T-cell (primary cell): ENCODE data around the gene CD200. TPM values are rescaled to one million over a fixed set of nuclear protein-coding genes. Genes with fewer than 3 reads are reported as not detected.
"Not testable (repeated sequence)": the region's sequence is repeated elsewhere in the genome, so short reads cannot be mapped to it uniquely, and the experiment has no call there.

Experiments used
- ATAC-seq, 4 experiments: fragments of 200-7000 bp in 3 of 4; fragments of 150-1000 bp in 1 of 4; cut with Tn5 transposase; replicated peaks in 1 of 4; 1 replicate in 3 of 4; 2 replicates in 1 of 4; pipeline ENCODE4 v1.10.0; 2021; ENCODE audit warnings: moderate library complexity in 3 of 4, mild to moderate bottlenecking in 2 of 4, moderate number of reproducible peaks in 1 of 4
- CTCF ChIA-PET, 2 donors: fragments of 300-600 bp; sonication (Branson Sonifier 250); formaldehyde crosslinking; loops; one replicate each; lab custom pipeline; 2022; ENCODE audit warnings: antibody characterized with exemption in 2 of 2; lab: Charles Lee
- POLR2A ChIA-PET, 2 donors: fragments of 300-600 bp; sonication (Branson Sonifier 250); formaldehyde crosslinking; loops; one replicate each; lab custom pipeline; 2022; ENCODE audit warnings: antibody characterized with exemption in 2 of 2; lab: Charles Lee
- DNase-seq, 35 experiments: peaks; one replicate each; pipeline versions ENCODE4 v3.0.0 to v3.0.0-alpha.2; 2013 to 2023
- H3K27ac ChIP-seq: one replicate; pipeline ENCODE4 v1.5.1; 2013; ENCODE audit warnings: low read length
- H3K27me3 ChIP-seq, 2 experiments: replicated peaks in 1 of 2; 1 replicate in 1 of 2; 2 replicates in 1 of 2; pipeline versions ENCODE4 v1.6.1 to v1.7.0; 2013; ENCODE audit warnings: low read length in 1 of 2, mixed read lengths in 1 of 2; ENCODE audit not compliant: control insufficient read depth in 2 of 2, insufficient read depth in 2 of 2; ENCODE audit errors: extremely low read depth in 1 of 2
- H3K36me3 ChIP-seq, 2 donors: 1 replicate in 1 of 2; 2 replicates in 1 of 2; pipeline versions ENCODE4 v1.6.1 to v1.7.0; 2013; ENCODE audit warnings: low read length in 1 of 2; ENCODE audit not compliant: control insufficient read depth in 2 of 2, insufficient read depth in 1 of 2; ENCODE audit errors: extremely low read depth in 1 of 2
- H3K4me1 ChIP-seq, 2 experiments: 1 replicate in 1 of 2; 2 replicates in 1 of 2; pipeline versions ENCODE4 v1.6.1 to v1.7.0; 2013; ENCODE audit warnings: low read length in 2 of 2, mixed read lengths in 1 of 2; ENCODE audit not compliant: insufficient read depth in 2 of 2, control insufficient read depth in 1 of 2; ENCODE audit errors: extremely low read depth in 1 of 2
- H3K4me3 ChIP-seq, 2 donors: 1 replicate in 1 of 2; 2 replicates in 1 of 2; pipeline versions ENCODE4 v1.5.1 to v1.7.0; 2013; ENCODE audit warnings: mild to moderate bottlenecking in 2 of 2, low read length in 1 of 2, moderate library complexity in 1 of 2; ENCODE audit not compliant: control insufficient read depth in 1 of 2; ENCODE audit errors: extremely low read depth in 1 of 2
- H3K9me3 ChIP-seq: 2 replicates; pipeline ENCODE4 v1.7.0; 2013
- H3K27ac Mint-ChIP-seq, 2 donors: one replicate each; pipeline ENCODE4 v1.8.0; 2020 to 2021; ENCODE audit warnings: mild to moderate bottlenecking in 2 of 2, mixed read lengths in 2 of 2
- H3K27me3 Mint-ChIP-seq, 2 donors: one replicate each; pipeline ENCODE4 v1.8.0; 2021 to 2022; ENCODE audit warnings: mixed read lengths in 2 of 2
- H3K36me3 Mint-ChIP-seq: one replicate; pipeline ENCODE4 v1.8.0; 2021; ENCODE audit warnings: mixed read lengths
- H3K4me1 Mint-ChIP-seq, 3 donors: one replicate each; pipeline ENCODE4 v1.8.0; 2020 to 2022; ENCODE audit warnings: mixed read lengths in 3 of 3, mild to moderate bottlenecking in 1 of 3
- H3K4me3 Mint-ChIP-seq, 3 donors: one replicate each; pipeline ENCODE4 v1.8.0; 2020 to 2022; ENCODE audit warnings: mild to moderate bottlenecking in 3 of 3, mixed read lengths in 3 of 3, moderate library complexity in 3 of 3
- H3K9me3 Mint-ChIP-seq, 3 donors: one replicate each; pipeline ENCODE4 v1.8.0; 2020 to 2022; ENCODE audit warnings: mixed read lengths in 3 of 3
- WGBS: methylation state at CpG from one replicate; pipeline ENCODE4 v1.1.5; 2013; ENCODE audit warnings: missing lambda C conversion rate; ENCODE audit not compliant: insufficient coverage; 5-methylcytosine and 5-hydroxymethylcytosine counted together
- total RNA-seq, 35 experiments: library from RNA in 6 of 35; stranded (reverse) in 6 of 35; fragments of 120-200 nt in 1 of 35; gene quantifications; one replicate each; pipeline versions ENCODE4 v1.2.1 to v1.2.4 and lab custom pipeline; 2013 to 2026

The CD200 gene
- total RNA-seq, 5 donors from 2014 or later (not counting 1 experiment from before 2014, with no cell fraction given) = 1.3 to 4.6 (median 2.2) TPM

- Mint-ChIP-seq H3K4me1 (peaks cover 9 to 24% (median 14%) of the 10 kb centered on the region in 3 donors), H3K27ac (no peak overlapping the region), H3K36me3 (no peaks in the 10 kb centered on the region), H3K27me3 (no peaks in the 10 kb centered on the region), H3K9me3 (no peaks in the 10 kb centered on the region), H3K4me3 (no peak overlapping the region)
- DNase-seq (no peak), ATAC-seq (no peak)
- ChIA-PET POLR2A (no interaction called here), CTCF (no interaction called here)
- Histone ChIP-seq H3K4me1 (peaks cover 0 to 2% of the 10 kb centered on the region in 2 experiments), H3K9me3 (no peaks in the 10 kb centered on the region), H3K4me3 (no peak overlapping the region), H3K27ac (no peak overlapping the region), H3K36me3 (no peaks in the 10 kb centered on the region), H3K27me3 (peaks cover 0 to 3% of the 10 kb centered on the region in 2 experiments)
- WGBS = 80% methylated on average over 5 of the region's 5 CpGs
Measured at GRCh38 chr3:112376241-112376911, 43.4 kb downstream of the CD200 start.

GRCh38 chr3:112376992-112377391 lies 44.0 kb downstream of the CD200 start:
- Mint-ChIP-seq H3K27me3 (no peaks in the 10 kb centered on the region), H3K4me1 (peaks cover 9 to 24% (median 14%) of the 10 kb centered on the region in 3 donors), H3K4me3 (no peak overlapping the region), H3K27ac (no peak overlapping the region), H3K36me3 (no peaks in the 10 kb centered on the region), H3K9me3 (no peaks in the 10 kb centered on the region)
- WGBS = 80% methylated on average over 1 of the region's 1 CpG
- Histone ChIP-seq H3K4me3 (no peak overlapping the region), H3K36me3 (no peaks in the 10 kb centered on the region), H3K9me3 (no peaks in the 10 kb centered on the region), H3K27me3 (peaks cover 0 to 3% of the 10 kb centered on the region in 2 experiments), H3K27ac (no peak overlapping the region), H3K4me1 (peaks cover 0 to 2% of the 10 kb centered on the region in 2 experiments)
- DNase-seq = no peak
- ChIA-PET CTCF (interaction anchor here in 1 of 2 donors (1.3 kb wide), 1 partner anchor 15 kb away, joined by 3 read pairs; no protein-coding TSS in a partner anchor), POLR2A (interaction anchor here in 1 of 2 donors (0.6 kb wide), 1 partner anchor 16 kb away, joined by 3 read pairs; no protein-coding TSS in a partner anchor)
- no peak for ATAC-seq

- H3K4me1 Mint-ChIP-seq = peaks cover 9 to 27% (median 11%) of the 10 kb centered on the region in 3 donors
- no peak overlapping the region for H3K4me3 ChIP-seq
- no peak overlapping the region for H3K27ac ChIP-seq
- POLR2A ChIA-PET = interaction anchor here in 1 of 2 donors (0.6 kb wide), 1 partner anchor 17 kb away, joined by 3 read pairs; no protein-coding TSS in a partner anchor
- CTCF ChIA-PET = interaction anchor here in 1 of 2 donors (1.3 kb wide), 1 partner anchor 16 kb away, joined by 3 read pairs; no protein-coding TSS in a partner anchor
- no peak overlapping the region for H3K4me3 Mint-ChIP-seq
- peaks cover 0 to 2% of the 10 kb centered on the region in 2 experiments for H3K4me1 ChIP-seq
- 80% methylated on average over 2 of the region's 4 CpGs for WGBS
- ATAC-seq (no peak), DNase-seq (no peak)
- no peak overlapping the region for H3K27ac Mint-ChIP-seq
- H3K36me3 ChIP-seq = no peaks in the 10 kb centered on the region
- peaks cover 0 to 3% of the 10 kb centered on the region in 2 experiments for H3K27me3 ChIP-seq
- no peaks in the 10 kb centered on the region for H3K9me3 Mint-ChIP-seq
- no peaks in the 10 kb centered on the region for H3K36me3 Mint-ChIP-seq
- no peaks in the 10 kb centered on the region for H3K27me3 Mint-ChIP-seq
- H3K9me3 ChIP-seq = no peaks in the 10 kb centered on the region
Measured at GRCh38 chr3:112377568-112378071, 44.7 kb downstream of the CD200 start.

- H3K4me1 ChIP-seq, CTCF ChIA-PET: not testable (repeated sequence)
- 75% methylated on average over 2 of the region's 4 CpGs for WGBS
Measured at GRCh38 chr3:112378347-112378746, 45.4 kb downstream of the CD200 start.

GRCh38 chr3:112379020-112379690 lies 46.2 kb downstream of the CD200 start:
- Mint-ChIP-seq H3K27ac (no peak overlapping the region), H3K4me1 (peaks cover 0 to 21% (median 6%) of the 10 kb centered on the region in 3 donors), H3K27me3 (no peaks in the 10 kb centered on the region), H3K36me3 (no peaks in the 10 kb centered on the region), H3K4me3 (no peak overlapping the region), H3K9me3 (no peaks in the 10 kb centered on the region)
- POLR2A ChIA-PET = no interaction called here
- H3K4me3 ChIP-seq = no peak overlapping the region
- no peaks in the 10 kb centered on the region for H3K9me3 ChIP-seq
- peaks cover 0 to 2% of the 10 kb centered on the region in 2 experiments for H3K4me1 ChIP-seq
- no peak overlapping the region for H3K27ac ChIP-seq
- DNase-seq = no peak
- CTCF ChIA-PET = interaction anchor here in 1 of 2 donors (1.0 kb wide), 1 partner anchor 16 kb away, joined by 3 read pairs; no protein-coding TSS in a partner anchor
- H3K27me3 ChIP-seq = peaks cover 0 to 3% of the 10 kb centered on the region in 2 experiments
- no peak for ATAC-seq
- no peaks in the 10 kb centered on the region for H3K36me3 ChIP-seq
- WGBS = 79% methylated on average over 5 of the region's 7 CpGs

More at GRCh38 chr3:112378347-112378746, 45.4 kb downstream of the CD200 start:
- H3K9me3 Mint-ChIP-seq, H3K4me3 ChIP-seq, H3K9me3 ChIP-seq, H3K27ac ChIP-seq, H3K36me3 ChIP-seq, POLR2A ChIA-PET, DNase-seq, H3K27ac Mint-ChIP-seq, ATAC-seq, H3K4me3 Mint-ChIP-seq, H3K27me3 ChIP-seq, H3K27me3 Mint-ChIP-seq, H3K36me3 Mint-ChIP-seq: not testable (repeated sequence)
- H3K4me1 Mint-ChIP-seq = peaks cover 7 to 26% (median 11%) of the 10 kb centered on the region in 3 donors
